ENCODE results near the gene TTLL8. TPM values are rescaled to one million over a fixed set of nuclear protein-coding genes. Genes with fewer than 3 reads are reported as not detected.

TTLL8 gene
- total RNA-seq, 1 experiment from 2014 or later: not detected

DNA sequence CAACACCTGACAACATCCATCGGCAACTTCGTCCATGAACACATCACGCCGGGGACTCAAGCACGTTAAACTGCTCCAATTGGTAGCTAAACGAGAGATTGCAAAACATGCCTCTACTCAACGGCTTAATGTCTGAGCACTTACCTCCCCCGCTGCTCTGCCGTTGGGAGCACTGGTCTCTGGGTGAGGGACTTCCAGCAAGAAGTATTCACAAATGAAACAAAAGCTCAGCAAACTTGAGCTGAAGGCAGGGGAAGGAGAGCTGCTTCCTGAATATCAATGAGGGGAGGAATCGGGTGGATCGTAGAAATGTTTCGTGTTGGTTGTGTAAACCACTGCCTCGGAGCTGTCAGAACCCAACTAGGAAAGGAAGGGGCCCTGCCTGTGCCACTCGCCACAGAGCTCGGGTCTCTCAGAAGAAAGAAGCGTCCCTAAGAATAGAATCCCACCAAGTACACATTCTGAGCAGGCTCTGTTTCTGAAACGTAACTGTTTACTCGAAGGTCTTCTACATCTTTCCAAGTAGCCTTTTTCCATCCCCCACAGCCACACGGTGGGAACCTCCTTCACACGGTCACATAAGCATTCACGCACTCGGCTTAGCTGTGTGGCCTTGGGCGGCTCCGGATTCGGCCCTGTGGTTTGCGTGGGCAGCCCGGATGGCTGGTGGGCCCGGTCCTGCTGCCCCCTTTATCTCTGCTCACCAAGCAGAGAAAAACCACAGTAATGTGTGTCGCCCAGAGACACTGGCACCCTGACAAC is 27.3 kb upstream of the TTLL8 start, which contains the start of gene MLC1:
MLC1 (minus strand) TSS at position 216 of the 762 bp plus-strand sequence. CDS start 524 bp downstream, outside the sequence.
- Mint-ChIP-seq H3K27ac (no peak within 1 kb of the TSS), H3K36me3 (ENCODE audit: insufficient read depth in 1 of 3, low read depth in 3 of 3) (peaks cover 0 to 2% (median 0%) of the 10 kb centered on the region in 3 experiments; a peak in 1 of 7 replicates), H3K4me1 (peaks cover 19 to 24% of the 10 kb centered on the region in 2 experiments), H3K9me3 (peaks cover 3 to 10% of the 10 kb centered on the region in 2 experiments; a peak in 3 of 5 replicates), H3K4me3 (0 out of 5 replicates have a peak within 1 kb of the TSS, but pooled peaks of 1 of the 2 experiments have one; percentile 15), H3K27me3 (ENCODE audit: low read depth) (peaks cover 30% of the 10 kb centered on the region)
- Histone ChIP-seq H3K4ac (ENCODE audit: low read depth, low read length) (no peak within 1 kb of the TSS), H3K56ac (ENCODE audit: insufficient read length, low read depth, low read length) (no peak within 1 kb of the TSS), H2BK12ac (ENCODE audit: insufficient read length, low read depth, low read length) (no peak within 1 kb of the TSS), H3K27me3 (ENCODE audit: insufficient read depth, low read length) (0 out of 2 replicates have a peak, but pooled peaks cover 2% of the 10 kb centered on the region), H3K79me1 (ENCODE audit: insufficient read depth, low read depth, low read length, poor library complexity, severe bottlenecking) (no peaks in the 10 kb centered on the region), H4K20me1 (ENCODE audit: control insufficient read depth, insufficient read depth, insufficient read length) (no peaks in the 10 kb centered on the region), H2BK120ac (ENCODE audit: low read depth, low read length, poor library complexity, severe bottlenecking) (no peak within 1 kb of the TSS), H3K9me3 (ENCODE audit: control insufficient read depth, low read depth, low read length) (no peaks in the 10 kb centered on the region), H4K91ac (ENCODE audit: insufficient read length, low read depth, low read length) (no peak within 1 kb of the TSS), H2BK20ac (ENCODE audit: low read depth, low read length, poor library complexity, severe bottlenecking) (no peak within 1 kb of the TSS), H3K9ac (ENCODE audit: extremely low read depth, insufficient read length, low read length) (no peak within 1 kb of the TSS), H2BK5ac (ENCODE audit: insufficient read length, low read length) (no peak within 1 kb of the TSS), H2BK15ac (ENCODE audit: low read depth, low read length) (no peak within 1 kb of the TSS), H3K4me2 (ENCODE audit: insufficient read depth, insufficient read length, low read length) (no peak within 1 kb of the TSS), H3K23me2 (ENCODE audit: insufficient read length, low read depth, low read length, poor library complexity, severe bottlenecking) (no peaks in the 10 kb centered on the region), H2AK5ac (ENCODE audit: insufficient read length, low read length) (no peak within 1 kb of the TSS), H4K5ac (ENCODE audit: insufficient read length, low read depth, low read length) (no peak within 1 kb of the TSS), H3K79me2 (ENCODE audit: insufficient read depth, low read length) (no peaks in the 10 kb centered on the region), H3K14ac (ENCODE audit: insufficient read depth, low read length) (no peak within 1 kb of the TSS), H3K23ac (ENCODE audit: insufficient read length, low read depth, low read length) (no peak within 1 kb of the TSS), H3K27ac (ENCODE audit: insufficient read length, low read depth, low read length) (no peak within 1 kb of the TSS), H3T11ph (ENCODE audit: low read length) (no peak within 1 kb of the TSS), H3K4me1 (ENCODE audit: insufficient read depth, low read length) (no peaks in the 10 kb centered on the region), H2AFZ (ENCODE audit: low read length) (no peak within 1 kb of the TSS), H3K18ac (ENCODE audit: insufficient read length, low read depth, low read length) (no peak within 1 kb of the TSS), H4K8ac (replicated peaks; ENCODE audit: insufficient read length, low read depth, low read length) (no peak within 1 kb of the TSS)
- TF ChIP-seq, protein P1, sequence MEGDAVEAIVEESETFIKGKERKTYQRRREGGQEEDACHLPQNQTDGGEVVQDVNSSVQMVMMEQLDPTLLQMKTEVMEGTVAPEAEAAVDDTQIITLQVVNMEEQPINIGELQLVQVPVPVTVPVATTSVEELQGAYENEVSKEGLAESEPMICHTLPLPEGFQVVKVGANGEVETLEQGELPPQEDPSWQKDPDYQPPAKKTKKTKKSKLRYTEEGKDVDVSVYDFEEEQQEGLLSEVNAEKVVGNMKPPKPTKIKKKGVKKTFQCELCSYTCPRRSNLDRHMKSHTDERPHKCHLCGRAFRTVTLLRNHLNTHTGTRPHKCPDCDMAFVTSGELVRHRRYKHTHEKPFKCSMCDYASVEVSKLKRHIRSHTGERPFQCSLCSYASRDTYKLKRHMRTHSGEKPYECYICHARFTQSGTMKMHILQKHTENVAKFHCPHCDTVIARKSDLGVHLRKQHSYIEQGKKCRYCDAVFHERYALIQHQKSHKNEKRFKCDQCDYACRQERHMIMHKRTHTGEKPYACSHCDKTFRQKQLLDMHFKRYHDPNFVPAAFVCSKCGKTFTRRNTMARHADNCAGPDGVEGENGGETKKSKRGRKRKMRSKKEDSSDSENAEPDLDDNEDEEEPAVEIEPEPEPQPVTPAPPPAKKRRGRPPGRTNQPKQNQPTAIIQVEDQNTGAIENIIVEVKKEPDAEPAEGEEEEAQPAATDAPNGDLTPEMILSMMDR (conservative IDR thresholded peaks at IDR 0.05): no peak
- DNase-seq: no peak
- no CpG with 5 or more reads among the region's 29 CpGs for WGBS (ENCODE audit: extremely low coverage, insufficient read length, low lambda C conversion rate)
